Measurements from ENCODE around the gene CBLC.
"Not testable (repeated sequence)": the region's sequence is repeated elsewhere in the genome, so short reads cannot be mapped to it uniquely, and the experiment has no call there.

Gene CBLC

GRCh38 chr19:44765949-44766335, 11.7 kb upstream of the CBLC start:
- no peak for DNase-seq

GRCh38 chr19:44767295-44768180, 10.2 kb upstream of the CBLC start:
- no peak for DNase-seq

GRCh38 chr19:44770550-44771257, 7.0 kb upstream of the CBLC start:
- DNase-seq, result peak; percentile 54

GRCh38 chr19:44772144-44772543, 5.5 kb upstream of the CBLC start:
- DNase-seq, result not testable (repeated sequence)

GRCh38 chr19:44772959-44773358, 4.7 kb upstream of the CBLC start:
- DNase-seq, result no peak

GRCh38 chr19:44775676-44776240, 1.9 kb upstream of the CBLC start:
- DNase-seq, result no peak

- no peak for DNase-seq
Measured at GRCh38 chr19:44776402-44777096, 1.1 kb upstream of the CBLC start.

GRCh38 chr19:44779150-44779549, 1.5 kb downstream of the CBLC start:
- no peak for DNase-seq

- not testable (repeated sequence) for DNase-seq
Measured at GRCh38 chr19:44781694-44782093, 4.0 kb downstream of the CBLC start.

GRCh38 chr19:44782729-44783128, 5.0 kb downstream of the CBLC start:
- DNase-seq, result peak; percentile 25

- no peak for DNase-seq
Measured at GRCh38 chr19:44783545-44783944, 5.9 kb downstream of the CBLC start.

GRCh38 chr19:44785271-44785670, 7.6 kb downstream of the CBLC start:
- DNase-seq, result no peak

GRCh38 chr19:44785993-44786392, 8.3 kb downstream of the CBLC start:
- DNase-seq, result no peak

GRCh38 chr19:44788971-44789370, 11.3 kb downstream of the CBLC start:
- DNase-seq, result no peak

GRCh38 chr19:44789943-44790483, 12.3 kb downstream of the CBLC start:
- DNase-seq, result no peak

GRCh38 chr19:44792281-44792680, 14.6 kb downstream of the CBLC start:
- DNase-seq, result no peak

- DNase-seq, result no peak
Measured at GRCh38 chr19:44794610-44795009, 16.9 kb downstream of the CBLC start.

GRCh38 chr19:44795398-44795987, 17.8 kb downstream of the CBLC start:
- no peak for DNase-seq

- DNase-seq, result no peak
Measured at GRCh38 chr19:44796701-44797115, 19.0 kb downstream of the CBLC start.

GRCh38 chr19:44799627-44800346, 22.1 kb downstream of the CBLC start:
- DNase-seq, result no peak

GRCh38 chr19:44800461-44800860, 22.8 kb downstream of the CBLC start:
- peak; percentile 29 for DNase-seq

Data from DMS 273 treated with DMSO at 0.1 percent for 48 hours (cell line).